ENCODE data around the gene MRPL33. TPM values are rescaled to one million over a fixed set of nuclear protein-coding genes. Genes with fewer than 3 reads are reported as not detected.
A peak's percentile ranks its signal among the peaks of the same experiment; 100 is the strongest.

MRPL33 gene
- total and polyA plus RNA-seq, 2 of the 13 experiments (the other 11 are each of a cell fraction or from before 2014, with no cell fraction given) = 69.7 to 218 TPM

GRCh38 chr2:27756544-27757498, 14.7 kb upstream of the MRPL33 start (continued):
- TF ChIP-seq ZNF574 (CRISPR knock-in tag; IDR thresholded peaks at IDR 0.05) (no peak), TBL1XR1 (IDR thresholded peaks at IDR 0.05; ENCODE audit: borderline replicate concordance, low read length, partially characterized antibody) (peak; percentile 73), RFXAP (CRISPR knock-in tag; IDR thresholded peaks at IDR 0.05; ENCODE audit: borderline replicate concordance) (no peak), SAP130 (CRISPR knock-in tag; IDR thresholded peaks at IDR 0.05; ENCODE audit: low read depth) (peak; percentile 59; the same call in 1 of the 2 replicates), ZNF737 (CRISPR knock-in tag; IDR thresholded peaks at IDR 0.05; ENCODE audit: borderline replicate concordance) (0 out of 2 replicates have a peak, but pooled peaks have one; percentile 36), ZGPAT (CRISPR knock-in tag; IDR thresholded peaks at IDR 0.05) (no peak), ZBTB34 (CRISPR knock-in tag; IDR thresholded peaks at IDR 0.05) (no peak), YEATS2 (CRISPR knock-in tag; IDR thresholded peaks at IDR 0.05; ENCODE audit: borderline replicate concordance) (0 out of 2 replicates have a peak, but pooled peaks have one; percentile 17), MATR3 (CRISPR knock-in tag; IDR thresholded peaks at IDR 0.05) (no peak), RBM39 (IDR thresholded peaks at IDR 0.05; ENCODE audit: low read depth, low read length, poor library complexity, severe bottlenecking) (no peak), ZFY (CRISPR knock-in tag; IDR thresholded peaks at IDR 0.05) (no peak), RARA (CRISPR knock-in tag; IDR thresholded peaks at IDR 0.05) (peak; percentile 81), BRF2 (CRISPR knock-in tag; IDR thresholded peaks at IDR 0.05) (no peak), HNF1B (CRISPR knock-in tag; IDR thresholded peaks at IDR 0.05) (no peak), CHD4 (IDR thresholded peaks at IDR 0.05; ENCODE audit: borderline replicate concordance, low read length) (no peak), ZNF263 (CRISPR knock-in tag; IDR thresholded peaks at IDR 0.05) (peak; percentile 82), ZNF335 (CRISPR knock-in tag; IDR thresholded peaks at IDR 0.05) (no peak), ZNF292 (CRISPR knock-in tag; IDR thresholded peaks at IDR 0.05; ENCODE audit: borderline replicate concordance, low read depth) (peak; percentile 20; the same call in 1 of the 2 replicates), SIX1 (CRISPR knock-in tag; IDR thresholded peaks at IDR 0.05; ENCODE audit: borderline replicate concordance) (no peak)
